ENCODE results near the gene APBA2. TPM values are rescaled to one million over a fixed set of nuclear protein-coding genes. Genes with fewer than 3 reads are reported as not detected.
"Not testable (repeated sequence)": the region's sequence is repeated elsewhere in the genome, so short reads cannot be mapped to it uniquely, and the experiment has no call there.

Gene APBA2
- total and polyA plus RNA-seq, 2 donors, result 6.7 to 15.3 TPM

- peaks cover 8% of the 10 kb centered on the region in 2 donors for H3K4me1 ChIP-seq (ENCODE audit: control insufficient read depth in 2 of 2, insufficient read depth in 2 of 2, low read length in 2 of 2)
- H3K36me3 ChIP-seq (ENCODE audit: control insufficient read depth in 2 of 2, insufficient read depth in 2 of 2, low read length in 1 of 2), result no peaks in the 10 kb centered on the region
- H3K27me3 ChIP-seq (ENCODE audit: control insufficient read depth in 2 of 2, insufficient read depth in 1 of 2, low read length in 1 of 2), result no peaks in the 10 kb centered on the region
- H3K4me3 ChIP-seq (ENCODE audit: low read length in 2 of 2), result no peak overlapping the region
- peak overlapping the region in 1 of 2 donors; percentile 62 for H3K27ac ChIP-seq (ENCODE audit: low read depth in 1 of 2, low read length in 1 of 2)
- H3K9me3 ChIP-seq (ENCODE audit: control insufficient read depth in 2 of 2, insufficient read depth in 1 of 2, low read length in 1 of 2), result no peaks in the 10 kb centered on the region
- peak in 4 of 9 donors; percentile 7 to 63 (median 34) for DNase-seq (ENCODE audit: low read depth in 6 of 9, low spot score in 9 of 9)
- WGBS, result 56% methylated on average over 3 of the region's 3 CpGs
Measured at GRCh38 chr15:29016518-29016917, 130.7 kb downstream of the APBA2 start.

- peaks cover 8% of the 10 kb centered on the region in 2 donors for H3K4me1 ChIP-seq (ENCODE audit: control insufficient read depth in 2 of 2, insufficient read depth in 2 of 2, low read length in 2 of 2)
- WGBS, result 98% methylated on average over 8 of the region's 8 CpGs
- no peak for DNase-seq (ENCODE audit: low read depth in 6 of 9, low spot score in 9 of 9)
Measured at GRCh38 chr15:29018120-29018805, 132.5 kb downstream of the APBA2 start.

GRCh38 chr15:29018995-29019976, 133.5 kb downstream of the APBA2 start:
- H3K27me3 ChIP-seq (ENCODE audit: control insufficient read depth in 2 of 2, insufficient read depth in 1 of 2, low read length in 1 of 2), result no peaks in the 10 kb centered on the region
- H3K27ac ChIP-seq (ENCODE audit: low read depth in 1 of 2, low read length in 1 of 2), result no peak overlapping the region
- peaks cover 8% of the 10 kb centered on the region in 2 donors for H3K4me1 ChIP-seq (ENCODE audit: control insufficient read depth in 2 of 2, insufficient read depth in 2 of 2, low read length in 2 of 2)
- H3K9me3 ChIP-seq (ENCODE audit: control insufficient read depth in 2 of 2, insufficient read depth in 1 of 2, low read length in 1 of 2), result no peaks in the 10 kb centered on the region
- WGBS, result 88% methylated on average over 9 of the region's 9 CpGs
- DNase-seq (ENCODE audit: low read depth in 6 of 9, low spot score in 9 of 9), result no peak
- no peaks in the 10 kb centered on the region for H3K36me3 ChIP-seq (ENCODE audit: control insufficient read depth in 2 of 2, insufficient read depth in 2 of 2, low read length in 1 of 2)
- H3K4me3 ChIP-seq (ENCODE audit: low read length in 2 of 2), result no peak overlapping the region

More at GRCh38 chr15:29018120-29018805, 132.5 kb downstream of the APBA2 start:
- no peak overlapping the region for H3K27ac ChIP-seq (ENCODE audit: low read depth in 1 of 2, low read length in 1 of 2)
- H3K36me3 ChIP-seq (ENCODE audit: control insufficient read depth in 2 of 2, insufficient read depth in 2 of 2, low read length in 1 of 2), result no peaks in the 10 kb centered on the region
- no peaks in the 10 kb centered on the region for H3K27me3 ChIP-seq (ENCODE audit: control insufficient read depth in 2 of 2, insufficient read depth in 1 of 2, low read length in 1 of 2)
- no peak overlapping the region for H3K4me3 ChIP-seq (ENCODE audit: low read length in 2 of 2)
- H3K9me3 ChIP-seq (ENCODE audit: control insufficient read depth in 2 of 2, insufficient read depth in 1 of 2, low read length in 1 of 2), result no peaks in the 10 kb centered on the region

GRCh38 chr15:29021857-29022256, 136.1 kb downstream of the APBA2 start:
- no peaks in the 10 kb centered on the region for H3K27me3 ChIP-seq (ENCODE audit: control insufficient read depth in 2 of 2, insufficient read depth in 1 of 2, low read length in 1 of 2)
- H3K27ac ChIP-seq (ENCODE audit: low read depth in 1 of 2, low read length in 1 of 2), result no peak overlapping the region
- no peaks in the 10 kb centered on the region for H3K36me3 ChIP-seq (ENCODE audit: control insufficient read depth in 2 of 2, insufficient read depth in 2 of 2, low read length in 1 of 2)
- no peak for DNase-seq (ENCODE audit: low read depth in 6 of 9, low spot score in 9 of 9)
- no peak overlapping the region for H3K4me3 ChIP-seq (ENCODE audit: low read length in 2 of 2)
- H3K9me3 ChIP-seq (ENCODE audit: control insufficient read depth in 2 of 2, insufficient read depth in 1 of 2, low read length in 1 of 2), result no peaks in the 10 kb centered on the region
- peaks cover 1 to 2% of the 10 kb centered on the region in 2 donors for H3K4me1 ChIP-seq (ENCODE audit: control insufficient read depth in 2 of 2, insufficient read depth in 2 of 2, low read length in 2 of 2)
- WGBS, result 97% methylated on average over 7 of the region's 7 CpGs

- WGBS, result 94% methylated on average over 5 of the region's 5 CpGs
Measured at GRCh38 chr15:29024662-29025061, 138.9 kb downstream of the APBA2 start.

GRCh38 chr15:29025411-29025810, 139.6 kb downstream of the APBA2 start:
- H3K9me3 ChIP-seq (ENCODE audit: control insufficient read depth in 2 of 2, insufficient read depth in 1 of 2, low read length in 1 of 2); H3K27ac ChIP-seq (ENCODE audit: low read depth in 1 of 2, low read length in 1 of 2); H3K4me1 ChIP-seq (ENCODE audit: control insufficient read depth in 2 of 2, insufficient read depth in 2 of 2, low read length in 2 of 2); H3K4me3 ChIP-seq (ENCODE audit: low read length in 2 of 2); H3K36me3 ChIP-seq (ENCODE audit: control insufficient read depth in 2 of 2, insufficient read depth in 2 of 2, low read length in 1 of 2); DNase-seq (ENCODE audit: low read depth in 6 of 9, low spot score in 9 of 9); H3K27me3 ChIP-seq (ENCODE audit: control insufficient read depth in 2 of 2, insufficient read depth in 1 of 2, low read length in 1 of 2): not testable (repeated sequence)
- 98% methylated on average over 17 of the region's 17 CpGs for WGBS

More at GRCh38 chr15:29024662-29025061, 138.9 kb downstream of the APBA2 start:
- Histone ChIP-seq H3K27ac (ENCODE audit: low read depth in 1 of 2, low read length in 1 of 2) (no peak overlapping the region), H3K9me3 (ENCODE audit: control insufficient read depth in 2 of 2, insufficient read depth in 1 of 2, low read length in 1 of 2) (no peaks in the 10 kb centered on the region), H3K27me3 (ENCODE audit: control insufficient read depth in 2 of 2, insufficient read depth in 1 of 2, low read length in 1 of 2) (no peaks in the 10 kb centered on the region), H3K36me3 (ENCODE audit: control insufficient read depth in 2 of 2, insufficient read depth in 2 of 2, low read length in 1 of 2) (no peaks in the 10 kb centered on the region), H3K4me1 (ENCODE audit: control insufficient read depth in 2 of 2, insufficient read depth in 2 of 2, low read length in 2 of 2) (no peaks in the 10 kb centered on the region), H3K4me3 (ENCODE audit: low read length in 2 of 2) (no peak overlapping the region)
- no peak for DNase-seq (ENCODE audit: low read depth in 6 of 9, low spot score in 9 of 9)

GRCh38 chr15:29028158-29028557, 142.4 kb downstream of the APBA2 start:
- not testable (repeated sequence) for H3K36me3 ChIP-seq (ENCODE audit: control insufficient read depth in 2 of 2, insufficient read depth in 2 of 2, low read length in 1 of 2); DNase-seq (ENCODE audit: low read depth in 6 of 9, low spot score in 9 of 9); H3K27ac ChIP-seq (ENCODE audit: low read depth in 1 of 2, low read length in 1 of 2); H3K4me3 ChIP-seq (ENCODE audit: low read length in 2 of 2); H3K27me3 ChIP-seq (ENCODE audit: control insufficient read depth in 2 of 2, insufficient read depth in 1 of 2, low read length in 1 of 2); H3K9me3 ChIP-seq (ENCODE audit: control insufficient read depth in 2 of 2, insufficient read depth in 1 of 2, low read length in 1 of 2); H3K4me1 ChIP-seq (ENCODE audit: control insufficient read depth in 2 of 2, insufficient read depth in 2 of 2, low read length in 2 of 2)

GRCh38 chr15:29029651-29030195, 143.9 kb downstream of the APBA2 start:
- Histone ChIP-seq H3K27ac (ENCODE audit: low read depth in 1 of 2, low read length in 1 of 2) (no peak overlapping the region), H3K9me3 (ENCODE audit: control insufficient read depth in 2 of 2, insufficient read depth in 1 of 2, low read length in 1 of 2) (no peaks in the 10 kb centered on the region), H3K36me3 (ENCODE audit: control insufficient read depth in 2 of 2, insufficient read depth in 2 of 2, low read length in 1 of 2) (no peaks in the 10 kb centered on the region), H3K4me1 (ENCODE audit: control insufficient read depth in 2 of 2, insufficient read depth in 2 of 2, low read length in 2 of 2) (no peaks in the 10 kb centered on the region), H3K27me3 (ENCODE audit: control insufficient read depth in 2 of 2, insufficient read depth in 1 of 2, low read length in 1 of 2) (no peaks in the 10 kb centered on the region), H3K4me3 (ENCODE audit: low read length in 2 of 2) (no peak overlapping the region)
- DNase-seq (ENCODE audit: low read depth in 6 of 9, low spot score in 9 of 9), result no peak
- 98% methylated on average over 17 of the region's 17 CpGs for WGBS
